K562 (cell line): ENCODE results near the gene ING4. TPM values are rescaled to one million over a fixed set of nuclear protein-coding genes. Genes with fewer than 3 reads are reported as not detected.

Experiments
- BRF1 ChIP-seq: IDR thresholded peaks from 3 replicates; pipeline ENCODE4 v1.6.1; 2011; ENCODE audit warnings: borderline replicate concordance, mild to moderate bottlenecking; ENCODE audit not compliant: insufficient read length; ENCODE audit errors: extremely low read depth
- C11orf30 ChIP-seq: fragments of 450-650 bp; IDR thresholded peaks from 2 replicates; pipeline ENCODE4 v1.6.1; 2016; ENCODE audit warnings: low read depth, mild to moderate bottlenecking
- CEBPG ChIP-seq, 3 experiments: fragments of 200-800 bp in 1 of 3; sonication (Bioruptor generic) in 1 of 3; sonication (generic) in 1 of 3; formaldehyde crosslinking in 1 of 3; IDR thresholded peaks in 2 of 3; conservative IDR thresholded peaks in 1 of 3; 2 replicates each; pipeline versions ENCODE4 v1.6.1 to v1.8.0; 2016 to 2022; ENCODE audit warnings: missing compliant biosample characterization in 2 of 3, missing genetic modification characterization in 2 of 3, mild to moderate bottlenecking in 1 of 3, missing genetic modification reagents in 1 of 3
- CHD1 ChIP-seq: fragments of 200-600 bp; sonication (generic); IDR thresholded peaks from one replicate; pipeline ENCODE4 v1.6.1; 2012; ENCODE audit warnings: mild to moderate bottlenecking, moderate library complexity, low read length, inconsistent platforms
- CSDE1 ChIP-seq, 2 experiments: fragments of 450-650 bp; IDR thresholded peaks; 2 replicates each; pipeline ENCODE4 v1.6.1; 2016; ENCODE audit warnings: mild to moderate bottlenecking in 1 of 2
- CTBP1 ChIP-seq: fragments of 450-650 bp; IDR thresholded peaks from 2 replicates; pipeline ENCODE4 v1.6.1; 2016; ENCODE audit warnings: borderline replicate concordance
- GABPB1 ChIP-seq: sonication (generic); formaldehyde crosslinking; IDR thresholded peaks from 2 replicates; pipeline ENCODE4 v1.8.0; 2022; ENCODE audit warnings: mild to moderate bottlenecking, missing genetic modification reagents
- JUND ChIP-seq, 2 experiments: IDR thresholded peaks; 2 replicates in 1 of 2; 3 replicates in 1 of 2; pipeline ENCODE4 v1.6.1; 2011; ENCODE audit warnings: borderline replicate concordance in 2 of 2, low read depth in 2 of 2, low read length in 2 of 2, improper control_type of control experiment in 1 of 2, missing biosample characterization in 1 of 2, missing genetic modification characterization in 1 of 2, missing genetic modification reagents in 1 of 2
- KAT8 ChIP-seq: fragments of 450-650 bp; IDR thresholded peaks from 2 replicates; pipeline ENCODE4 v1.6.1; 2016; ENCODE audit warnings: low read depth, mild to moderate bottlenecking
- KLF13 ChIP-seq: fragments of 450-650 bp; IDR thresholded peaks from 2 replicates; pipeline ENCODE4 v1.6.1; 2016; ENCODE audit warnings: missing genetic modification characterization, low read depth, mild to moderate bottlenecking, missing compliant biosample characterization, moderate library complexity, borderline replicate concordance
- MYNN ChIP-seq, 2 experiments: sonication (generic); formaldehyde crosslinking in 1 of 2; IDR thresholded peaks; 2 replicates each; pipeline versions ENCODE4 v1.5.0 to v1.6.1; 2016 to 2020; ENCODE audit warnings: antibody characterized with exemption in 1 of 2, missing genetic modification reagents in 1 of 2
- NCOA6 ChIP-seq: fragments of 450-650 bp; IDR thresholded peaks from 2 replicates; pipeline ENCODE4 v1.6.1; 2017; ENCODE audit warnings: mild to moderate bottlenecking
- PHF8 ChIP-seq: fragments of 200-600 bp; sonication (generic); IDR thresholded peaks from 2 replicates; pipeline ENCODE4 v1.6.1; 2012; ENCODE audit warnings: mixed run types, mild to moderate bottlenecking, inconsistent platforms, low read length, moderate library complexity, borderline replicate concordance
- POLR2AphosphoS2 ChIP-seq: IDR thresholded peaks from 2 replicates; pipeline ENCODE4 v1.6.1; 2012; ENCODE audit warnings: low read length, improper control_type of control experiment
- POLR3A ChIP-seq: IDR thresholded peaks from 2 replicates; pipeline ENCODE4 v1.6.1; 2011; ENCODE audit warnings: borderline replicate concordance, mild to moderate bottlenecking, moderate library complexity; ENCODE audit not compliant: insufficient read length, insufficient read depth; ENCODE audit errors: extremely low read depth
- RBFOX2 ChIP-seq: fragments of 200-400 bp; formaldehyde crosslinking; IDR thresholded peaks from 2 replicates; pipeline ENCODE4 v1.6.1; 2017; ENCODE audit warnings: low read depth, mild to moderate bottlenecking, low read length, moderate library complexity
- SAP30 ChIP-seq: fragments of 200-600 bp; sonication (generic); IDR thresholded peaks from 2 replicates; pipeline ENCODE4 v1.6.1; 2012; ENCODE audit warnings: borderline replicate concordance, low read depth, mild to moderate bottlenecking, moderate library complexity, low read length, control low read depth, inconsistent platforms; ENCODE audit not compliant: insufficient read depth, poor library complexity, severe bottlenecking
- SMAD3 ChIP-seq: fragments of 450-650 bp; formaldehyde crosslinking; conservative IDR thresholded peaks from 2 replicates; pipeline ENCODE4 v1.4.0; 2020; ENCODE audit warnings: mild to moderate bottlenecking
- YBX1 ChIP-seq: fragments of 450-650 bp; IDR thresholded peaks from 2 replicates; pipeline ENCODE4 v1.7.1; 2016; ENCODE audit warnings: mild to moderate bottlenecking
- ZSCAN29 ChIP-seq: fragments of 450-650 bp; IDR thresholded peaks from 2 replicates; pipeline ENCODE4 v1.6.1; 2017
- polyA plus RNA-seq, 8 experiments: library from polyadenylated mRNA; depleted of rRNA in 4 of 8; stranded (reverse) in 5 of 8; unstranded in 3 of 8; fragments of >200 nt; fragmentation: Nextera tagmentation in 2 of 8; fragmentation: Illumina TruSeq in 1 of 8; extraction: Ambion mirVana in 2 of 8; extraction: Trizol in 1 of 8; gene quantifications; 2 replicates each; pipeline versions ENCODE4 v1.2.1 to v1.2.3, GENCODE V29; 2011 to 2014; ENCODE audit warnings: inconsistent platforms in 1 of 8, missing spikeins in 1 of 8
- total RNA-seq, 7 experiments: library from RNA; depleted of rRNA in 6 of 7; stranded (reverse); fragments of >200 nt in 6 of 7; fragmentation: Illumina TruSeq in 2 of 7; extraction: Trizol in 2 of 7; gene quantifications; 2 replicates each; pipeline versions ENCODE4 v1.2.1 to v1.2.3, GENCODE V29; 2011 to 2021; ENCODE audit warnings: low replicate concordance in 1 of 7
- TF ChIP-seq, protein P1 (sequence below): sonication (generic); formaldehyde crosslinking; IDR thresholded peaks from 2 replicates; pipeline ENCODE4 v1.8.0; 2022; ENCODE audit warnings: missing genetic modification reagents, mild to moderate bottlenecking, moderate library complexity, borderline replicate concordance
- TF ChIP-seq, protein P2 (sequence below): sonication (generic); formaldehyde crosslinking; IDR thresholded peaks from 2 replicates; pipeline ENCODE4 v1.8.0; 2023; ENCODE audit warnings: mild to moderate bottlenecking, missing genetic modification reagents

The ING4 gene
- total and polyA plus RNA-seq, 9 of the 15 experiments (the other 6 are each of a cell fraction or from before 2014, with no cell fraction given): 6.6 to 30.2 (median 15.7) TPM

DNA sequence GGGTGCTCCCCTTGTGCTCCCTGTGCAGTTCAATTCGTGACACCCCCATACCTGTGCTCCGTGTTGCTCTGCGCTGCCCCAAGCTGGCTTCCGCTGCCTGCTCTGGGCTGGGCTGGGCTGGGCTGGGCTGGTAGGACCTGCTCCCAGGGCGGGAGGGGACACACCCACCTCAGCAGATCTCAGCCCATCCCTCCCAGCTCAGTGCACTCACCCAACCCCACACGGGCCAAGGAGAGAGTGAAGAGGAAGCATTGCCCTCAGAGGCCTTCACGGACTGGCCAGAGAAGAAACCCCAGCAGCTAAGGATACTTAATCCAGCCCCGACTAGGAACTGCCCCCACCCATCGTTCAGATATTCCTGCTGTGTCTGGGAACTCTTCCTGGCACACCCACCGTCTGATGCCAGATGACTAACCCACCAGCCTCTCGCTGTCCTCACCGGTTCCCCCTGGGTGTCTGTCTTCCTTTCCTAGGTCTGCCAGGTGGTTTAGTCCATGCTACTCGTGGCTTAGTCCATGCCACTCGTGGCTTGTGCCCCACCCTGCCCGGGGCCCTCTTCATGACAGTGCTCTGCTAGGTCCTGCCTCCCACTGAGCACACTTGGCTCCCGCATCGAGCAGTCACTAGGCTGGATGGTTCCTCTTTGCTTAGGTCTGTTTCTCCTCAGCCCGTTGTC is 26.9 kb downstream of the ING4 start, which contains the start of gene LPAR5 (continued):
- TF ChIP-seq GABPB1 (CRISPR knock-in tag) (0 out of 2 replicates have a peak, but pooled peaks have one; percentile 25), C11orf30 (no peak), CTBP1 (peak; percentile 48; the same call in 1 of the 2 replicates), NCOA6 (no peak), BRF1 (no peak), CEBPG (CRISPR knock-in tag; IDR thresholded peaks at IDR 0.05) (peak; percentile 20; the same call in 1 of the 2 replicates), CEBPG (tag; conservative IDR thresholded peaks at IDR 0.05 in 1 of 2, IDR thresholded peaks at IDR 0.05 in 1 of 2) (no peak), POLR3A (no peak), CSDE1 (IDR thresholded peaks at IDR 0.05) (no peak), CHD1 (peak; percentile 73), PHF8 (peak; percentile 37; the same call in 1 of the 2 replicates), POLR2AphosphoS2 (peak; percentile 29; the same call in 1 of the 2 replicates), KLF13 (tag) (peak; percentile 77; the same call in 1 of the 2 replicates), KAT8 (no peak), SAP30 (peak; percentile 11), YBX1 (no peak), MYNN (IDR thresholded peaks at IDR 0.05) (peak; percentile 57; the same call in 1 of the 2 replicates), MYNN (CRISPR knock-in tag; IDR thresholded peaks at IDR 0.05) (no peak), JUND (IDR thresholded peaks at IDR 0.05; ENCODE audit: borderline replicate concordance, low read depth, low read length) (no peak; the same call in 1 of the 2 replicates), JUND (tag; IDR thresholded peaks at IDR 0.05; ENCODE audit: borderline replicate concordance, low read depth, low read length) (peak; percentile 24; the same call in 1 of the 3 replicates), ZSCAN29 (no peak), RBFOX2 (peak; percentile 69), SMAD3 (CRISPR knock-in tag) (no peak)
- TF ChIP-seq, protein P1, sequence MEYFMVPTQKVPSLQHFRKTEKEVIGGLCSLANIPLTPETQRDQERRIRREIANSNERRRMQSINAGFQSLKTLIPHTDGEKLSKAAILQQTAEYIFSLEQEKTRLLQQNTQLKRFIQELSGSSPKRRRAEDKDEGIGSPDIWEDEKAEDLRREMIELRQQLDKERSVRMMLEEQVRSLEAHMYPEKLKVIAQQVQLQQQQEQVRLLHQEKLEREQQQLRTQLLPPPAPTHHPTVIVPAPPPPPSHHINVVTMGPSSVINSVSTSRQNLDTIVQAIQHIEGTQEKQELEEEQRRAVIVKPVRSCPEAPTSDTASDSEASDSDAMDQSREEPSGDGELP (CRISPR knock-in tag): peak; percentile 64
- TF ChIP-seq, protein P2, sequence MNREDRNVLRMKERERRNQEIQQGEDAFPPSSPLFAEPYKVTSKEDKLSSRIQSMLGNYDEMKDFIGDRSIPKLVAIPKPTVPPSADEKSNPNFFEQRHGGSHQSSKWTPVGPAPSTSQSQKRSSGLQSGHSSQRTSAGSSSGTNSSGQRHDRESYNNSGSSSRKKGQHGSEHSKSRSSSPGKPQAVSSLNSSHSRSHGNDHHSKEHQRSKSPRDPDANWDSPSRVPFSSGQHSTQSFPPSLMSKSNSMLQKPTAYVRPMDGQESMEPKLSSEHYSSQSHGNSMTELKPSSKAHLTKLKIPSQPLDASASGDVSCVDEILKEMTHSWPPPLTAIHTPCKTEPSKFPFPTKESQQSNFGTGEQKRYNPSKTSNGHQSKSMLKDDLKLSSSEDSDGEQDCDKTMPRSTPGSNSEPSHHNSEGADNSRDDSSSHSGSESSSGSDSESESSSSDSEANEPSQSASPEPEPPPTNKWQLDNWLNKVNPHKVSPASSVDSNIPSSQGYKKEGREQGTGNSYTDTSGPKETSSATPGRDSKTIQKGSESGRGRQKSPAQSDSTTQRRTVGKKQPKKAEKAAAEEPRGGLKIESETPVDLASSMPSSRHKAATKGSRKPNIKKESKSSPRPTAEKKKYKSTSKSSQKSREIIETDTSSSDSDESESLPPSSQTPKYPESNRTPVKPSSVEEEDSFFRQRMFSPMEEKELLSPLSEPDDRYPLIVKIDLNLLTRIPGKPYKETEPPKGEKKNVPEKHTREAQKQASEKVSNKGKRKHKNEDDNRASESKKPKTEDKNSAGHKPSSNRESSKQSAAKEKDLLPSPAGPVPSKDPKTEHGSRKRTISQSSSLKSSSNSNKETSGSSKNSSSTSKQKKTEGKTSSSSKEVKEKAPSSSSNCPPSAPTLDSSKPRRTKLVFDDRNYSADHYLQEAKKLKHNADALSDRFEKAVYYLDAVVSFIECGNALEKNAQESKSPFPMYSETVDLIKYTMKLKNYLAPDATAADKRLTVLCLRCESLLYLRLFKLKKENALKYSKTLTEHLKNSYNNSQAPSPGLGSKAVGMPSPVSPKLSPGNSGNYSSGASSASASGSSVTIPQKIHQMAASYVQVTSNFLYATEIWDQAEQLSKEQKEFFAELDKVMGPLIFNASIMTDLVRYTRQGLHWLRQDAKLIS (CRISPR knock-in tag): 0 out of 2 replicates have a peak, but pooled peaks have one; percentile 53
